ENCODE measurements around the gene KRT37.
A peak's percentile ranks its signal among the peaks of the same experiment; 100 is the strongest.
"Not testable (repeated sequence)": the region's sequence is repeated elsewhere in the genome, so short reads cannot be mapped to it uniquely, and the experiment has no call there.

KRT37 gene

GRCh38 chr17:41434005-41434404, 9.6 kb upstream of the KRT37 start:
- POLR2A ChIA-PET (ENCODE audit: low non-redundant PET): no interaction called here
- DNase-seq (ENCODE audit: low spot score): no peak
- H3K27ac ChIP-seq: no peak overlapping the region
- TF ChIP-seq, protein P1, sequence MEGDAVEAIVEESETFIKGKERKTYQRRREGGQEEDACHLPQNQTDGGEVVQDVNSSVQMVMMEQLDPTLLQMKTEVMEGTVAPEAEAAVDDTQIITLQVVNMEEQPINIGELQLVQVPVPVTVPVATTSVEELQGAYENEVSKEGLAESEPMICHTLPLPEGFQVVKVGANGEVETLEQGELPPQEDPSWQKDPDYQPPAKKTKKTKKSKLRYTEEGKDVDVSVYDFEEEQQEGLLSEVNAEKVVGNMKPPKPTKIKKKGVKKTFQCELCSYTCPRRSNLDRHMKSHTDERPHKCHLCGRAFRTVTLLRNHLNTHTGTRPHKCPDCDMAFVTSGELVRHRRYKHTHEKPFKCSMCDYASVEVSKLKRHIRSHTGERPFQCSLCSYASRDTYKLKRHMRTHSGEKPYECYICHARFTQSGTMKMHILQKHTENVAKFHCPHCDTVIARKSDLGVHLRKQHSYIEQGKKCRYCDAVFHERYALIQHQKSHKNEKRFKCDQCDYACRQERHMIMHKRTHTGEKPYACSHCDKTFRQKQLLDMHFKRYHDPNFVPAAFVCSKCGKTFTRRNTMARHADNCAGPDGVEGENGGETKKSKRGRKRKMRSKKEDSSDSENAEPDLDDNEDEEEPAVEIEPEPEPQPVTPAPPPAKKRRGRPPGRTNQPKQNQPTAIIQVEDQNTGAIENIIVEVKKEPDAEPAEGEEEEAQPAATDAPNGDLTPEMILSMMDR (conservative IDR thresholded peaks at IDR 0.05; ENCODE audit: low read depth): no peak
- CTCF ChIA-PET: interaction anchor here (0.7 kb wide), 1 partner anchor 51 kb away, joined by 3 read pairs; no protein-coding TSS in a partner anchor

DNA sequence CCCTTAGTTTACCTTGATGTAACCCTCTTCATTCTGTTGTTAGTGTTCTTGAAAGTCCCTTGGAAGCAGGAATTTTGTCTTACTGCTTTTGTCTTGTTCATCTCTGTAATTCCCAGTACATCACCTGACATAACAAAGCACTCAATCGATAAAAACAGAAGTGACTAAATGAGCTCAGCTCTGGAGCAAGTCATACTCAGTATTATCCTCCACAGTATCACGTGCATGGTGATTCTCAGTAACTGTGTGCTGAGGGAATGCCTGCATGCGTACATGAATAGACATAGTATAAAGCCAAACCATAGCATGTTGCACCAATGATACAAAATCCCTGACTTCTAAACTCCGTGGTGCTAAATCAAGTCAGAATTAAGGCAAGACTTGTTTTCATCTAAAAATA, 9.2 kb upstream of the KRT37 start:
- ChIA-PET CTCF (interaction anchor here (0.7 kb wide), 1 partner anchor 51 kb away, joined by 3 read pairs; no protein-coding TSS in a partner anchor), POLR2A (ENCODE audit: low non-redundant PET) (no interaction called here)
- TF ChIP-seq, protein P1 (conservative IDR thresholded peaks at IDR 0.05; ENCODE audit: low read depth): no peak
- no peak for DNase-seq (ENCODE audit: low spot score)
- H3K27ac ChIP-seq: no peak overlapping the region

GRCh38 chr17:41430376-41430775, 6.0 kb upstream of the KRT37 start:
- H3K27ac ChIP-seq; CTCF ChIA-PET; POLR2A ChIA-PET (ENCODE audit: low non-redundant PET): not testable (repeated sequence)

GRCh38 chr17:41429667-41430066, 5.3 kb upstream of the KRT37 start:
- ChIA-PET POLR2A (ENCODE audit: low non-redundant PET) (no interaction called here), CTCF (no interaction called here)
- DNase-seq (ENCODE audit: low spot score): no peak
- H3K27ac ChIP-seq: no peak overlapping the region
- TF ChIP-seq, protein P1 (conservative IDR thresholded peaks at IDR 0.05; ENCODE audit: low read depth): no peak

More at GRCh38 chr17:41430376-41430775, 6.0 kb upstream of the KRT37 start:
- not testable (repeated sequence) for DNase-seq (ENCODE audit: low spot score)

DNA sequence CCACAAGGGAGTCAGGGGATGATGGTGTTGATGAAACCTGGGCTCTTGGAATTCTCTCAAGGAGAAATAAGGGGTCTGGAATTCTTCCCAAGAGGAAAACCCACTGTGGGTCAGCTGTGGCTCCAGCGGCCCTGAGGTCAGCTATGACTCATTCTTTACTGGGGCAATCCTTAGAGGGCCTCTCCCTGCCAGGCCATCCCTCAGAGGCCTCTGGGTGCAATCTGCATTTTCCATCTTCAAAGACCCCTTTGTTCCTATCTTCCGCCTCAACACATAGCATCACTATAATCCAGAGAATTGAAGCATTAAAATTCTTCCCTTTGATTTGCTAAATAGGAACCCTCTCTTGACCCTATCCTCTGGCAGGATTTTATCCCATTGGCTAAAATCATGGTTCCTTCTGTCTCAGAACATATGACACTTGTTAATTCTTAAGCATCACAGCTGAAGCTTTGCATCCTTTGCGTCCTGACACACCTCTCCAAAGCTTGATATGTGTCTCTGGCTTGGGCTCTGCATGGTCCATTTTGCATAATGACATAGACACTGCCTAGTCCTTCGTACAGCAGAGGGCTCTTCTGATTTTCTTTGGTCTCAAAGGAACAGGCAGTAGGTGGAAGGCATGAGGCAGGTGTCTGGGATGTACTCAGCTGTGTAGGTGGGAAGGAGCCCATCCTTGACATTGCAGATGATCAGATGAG, 4.4 kb upstream of the KRT37 start:
- DNase-seq (ENCODE audit: low spot score): no peak
- H3K27ac ChIP-seq: no peak overlapping the region
- CTCF ChIA-PET: interaction anchor here (0.7 to 1.0 kb wide), 2 partner anchors 11 to 558 kb away, joined by 3 read pairs; no protein-coding TSS in a partner anchor
- POLR2A ChIA-PET (ENCODE audit: low non-redundant PET): no interaction called here
- TF ChIP-seq, protein P1 (conservative IDR thresholded peaks at IDR 0.05; ENCODE audit: low read depth): no peak

GRCh38 chr17:41422586-41422985, 1.8 kb downstream of the KRT37 start:
- H3K27ac ChIP-seq: peak overlapping the region; percentile 98
- CTCF ChIA-PET: interaction anchor here (0.6 to 0.7 kb wide), 3 partner anchors 88 to 705 kb away, joined by 3 to 4 read pairs (median 4); partner anchors contain the start of gene KRT15
- POLR2A ChIA-PET (ENCODE audit: low non-redundant PET); DNase-seq (ENCODE audit: low spot score): not testable (repeated sequence)

DNA sequence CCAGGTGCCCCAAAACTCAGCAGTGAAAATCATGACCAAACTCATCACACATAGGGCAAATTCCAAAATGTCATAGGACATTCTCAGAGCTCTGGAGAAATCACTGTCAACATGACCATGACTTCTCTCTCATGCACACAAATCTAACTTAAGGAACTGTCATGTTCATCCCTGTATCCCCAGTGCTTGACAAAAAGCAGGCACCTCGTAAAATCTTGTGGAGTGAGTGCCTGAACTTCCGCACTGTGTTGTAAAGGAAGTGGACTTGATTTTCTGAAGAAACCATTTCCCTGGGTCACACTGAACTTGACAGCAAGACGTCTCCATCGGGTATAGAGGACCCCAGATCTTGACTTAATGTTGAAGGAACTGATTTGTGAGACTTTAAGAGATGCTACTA, 2.8 kb downstream of the KRT37 start:
- TF ChIP-seq, protein P1 (conservative IDR thresholded peaks at IDR 0.05; ENCODE audit: low read depth): no peak
- ChIA-PET POLR2A (ENCODE audit: low non-redundant PET) (no interaction called here), CTCF (interaction anchor here (1.0 kb wide), 1 partner anchor 457 kb away, joined by 3 read pairs; no protein-coding TSS in a partner anchor)
- no peak for DNase-seq (ENCODE audit: low spot score)
- peak overlapping the region; percentile 98 for H3K27ac ChIP-seq
